Neural progenitor cell (in vitro differentiated cells): ENCODE results near the gene CTNNBIP1. TPM values are rescaled to one million over a fixed set of nuclear protein-coding genes. Genes with fewer than 3 reads are reported as not detected.

ENCODE experiments used
- DNase-seq: peaks from one replicate; pipeline ENCODE4 v3.0.0-alpha.2; 2016; ENCODE audit warnings: low spot score
- H2AFZ ChIP-seq: fragments of 200-600 bp; sonication (generic); replicated peaks from 2 replicates; pipeline ENCODE4 v1.6.1; 2016; ENCODE audit warnings: antibody characterized with exemption
- H3F3A ChIP-seq: fragments of 200-600 bp; sonication (generic); 2 replicates; pipeline ENCODE4 v1.6.1; 2016; ENCODE audit warnings: antibody characterized with exemption, low read depth
- H3K27ac ChIP-seq: fragments of 200-600 bp; sonication (generic); 2 replicates; pipeline ENCODE4 v1.5.1; 2016; ENCODE audit warnings: mild to moderate bottlenecking
- H3K27me3 ChIP-seq: fragments of 200-600 bp; sonication (generic); 2 replicates; pipeline ENCODE4 v1.6.1; 2016; ENCODE audit warnings: mild to moderate bottlenecking, moderate library complexity
- H3K36me3 ChIP-seq: fragments of 200-600 bp; sonication (generic); 2 replicates; pipeline ENCODE4 v1.5.1; 2016
- H3K4me1 ChIP-seq: fragments of 200-600 bp; sonication (generic); 2 replicates; pipeline ENCODE4 v1.6.1; 2016; ENCODE audit warnings: mixed run types
- H3K4me2 ChIP-seq: fragments of 200-600 bp; sonication (generic); 2 replicates; pipeline ENCODE4 v1.6.1; 2016
- H3K4me3 ChIP-seq: fragments of 200-600 bp; sonication (generic); 2 replicates; pipeline ENCODE4 v1.5.1; 2016
- H3K79me2 ChIP-seq: fragments of 200-600 bp; sonication (generic); 2 replicates; pipeline ENCODE4 v1.6.1; 2016; ENCODE audit warnings: low read depth
- H3K9ac ChIP-seq: fragments of 200-600 bp; sonication (generic); 2 replicates; pipeline ENCODE4 v1.6.1; 2016
- H3K9me3 ChIP-seq: fragments of 200-600 bp; sonication (generic); 2 replicates; pipeline ENCODE4 v1.5.1; 2016; ENCODE audit warnings: low read depth
- H4K20me1 ChIP-seq: fragments of 200-600 bp; sonication (generic); 2 replicates; pipeline ENCODE4 v1.6.1; 2016; ENCODE audit warnings: low read depth
- H3K27ac Mint-ChIP-seq: 3 replicates; pipeline ENCODE4 v1.8.0; 2021; ENCODE audit warnings: mixed read lengths
- H3K27me3 Mint-ChIP-seq: 2 replicates; pipeline ENCODE4 v1.8.0; 2022; ENCODE audit warnings: low read depth, mild to moderate bottlenecking, inconsistent platforms, moderate library complexity, mixed read lengths; ENCODE audit not compliant: insufficient read depth
- H3K36me3 Mint-ChIP-seq: 3 replicates; pipeline ENCODE4 v1.8.0; 2021; ENCODE audit warnings: mixed read lengths
- H3K4me1 Mint-ChIP-seq: 3 replicates; pipeline ENCODE4 v1.8.0; 2021; ENCODE audit warnings: mixed read lengths
- H3K4me3 Mint-ChIP-seq: 3 replicates; pipeline ENCODE4 v1.8.0; 2021; ENCODE audit warnings: mild to moderate bottlenecking, moderate library complexity, mixed read lengths
- H3K9me3 Mint-ChIP-seq: 3 replicates; pipeline ENCODE4 v1.8.0; 2020; ENCODE audit warnings: mixed read lengths
- EZH2 ChIP-seq: fragments of 200-600 bp; sonication (generic); IDR thresholded peaks from 2 replicates; pipeline ENCODE4 v1.6.1; 2017; ENCODE audit warnings: antibody characterized with exemption, mild to moderate bottlenecking, moderate library complexity
- EZH2phosphoT487 ChIP-seq: fragments of 200-600 bp; sonication (generic); IDR thresholded peaks from 2 replicates; pipeline ENCODE4 v1.6.1; 2017; ENCODE audit warnings: antibody characterized with exemption
- total RNA-seq: library from RNA; depleted of rRNA; stranded (reverse); fragments of >200 nt; gene quantifications from 2 replicates; pipeline ENCODE4 v1.2.3, GENCODE V29; 2015; ENCODE audit warnings: low replicate concordance
- TF ChIP-seq, protein P1 (sequence below): fragments of 200-600 bp; sonication (generic); IDR thresholded peaks from 2 replicates; pipeline ENCODE4 v1.5.1; 2017; ENCODE audit warnings: antibody characterized with exemption, mild to moderate bottlenecking

CTNNBIP1 gene
- total RNA-seq, 1 donor from 2014 or later = 68.8 TPM

- Histone ChIP-seq H3F3A (peaks cover 16% of the 10 kb centered on the region), H3K27ac (no peak overlapping the region), H3K79me2 (no peaks in the 10 kb centered on the region), H3K4me2 (no peak overlapping the region), H3K9ac (no peak overlapping the region), H3K9me3 (no peaks in the 10 kb centered on the region), H3K4me3 (no peak overlapping the region), H4K20me1 (peaks cover 12% of the 10 kb centered on the region), H3K27me3 (no peaks in the 10 kb centered on the region), H2AFZ (no peak overlapping the region), H3K36me3 (no peaks in the 10 kb centered on the region), H3K4me1 (peaks cover 29% of the 10 kb centered on the region)
- Mint-ChIP-seq H3K36me3 (no peaks in the 10 kb centered on the region), H3K4me1 (peaks cover 35% of the 10 kb centered on the region), H3K27me3 (no peaks in the 10 kb centered on the region), H3K27ac (no peak overlapping the region), H3K9me3 (no peaks in the 10 kb centered on the region), H3K4me3 (no peak overlapping the region)
- TF ChIP-seq, protein P1, sequence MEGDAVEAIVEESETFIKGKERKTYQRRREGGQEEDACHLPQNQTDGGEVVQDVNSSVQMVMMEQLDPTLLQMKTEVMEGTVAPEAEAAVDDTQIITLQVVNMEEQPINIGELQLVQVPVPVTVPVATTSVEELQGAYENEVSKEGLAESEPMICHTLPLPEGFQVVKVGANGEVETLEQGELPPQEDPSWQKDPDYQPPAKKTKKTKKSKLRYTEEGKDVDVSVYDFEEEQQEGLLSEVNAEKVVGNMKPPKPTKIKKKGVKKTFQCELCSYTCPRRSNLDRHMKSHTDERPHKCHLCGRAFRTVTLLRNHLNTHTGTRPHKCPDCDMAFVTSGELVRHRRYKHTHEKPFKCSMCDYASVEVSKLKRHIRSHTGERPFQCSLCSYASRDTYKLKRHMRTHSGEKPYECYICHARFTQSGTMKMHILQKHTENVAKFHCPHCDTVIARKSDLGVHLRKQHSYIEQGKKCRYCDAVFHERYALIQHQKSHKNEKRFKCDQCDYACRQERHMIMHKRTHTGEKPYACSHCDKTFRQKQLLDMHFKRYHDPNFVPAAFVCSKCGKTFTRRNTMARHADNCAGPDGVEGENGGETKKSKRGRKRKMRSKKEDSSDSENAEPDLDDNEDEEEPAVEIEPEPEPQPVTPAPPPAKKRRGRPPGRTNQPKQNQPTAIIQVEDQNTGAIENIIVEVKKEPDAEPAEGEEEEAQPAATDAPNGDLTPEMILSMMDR = no peak
- no peak for TF ChIP-seq EZH2phosphoT487
- DNase-seq = no peak
These were observed 62.0 kb downstream of the CTNNBIP1 start for GRCh38 chr1:9848022-9848421.

DNA sequence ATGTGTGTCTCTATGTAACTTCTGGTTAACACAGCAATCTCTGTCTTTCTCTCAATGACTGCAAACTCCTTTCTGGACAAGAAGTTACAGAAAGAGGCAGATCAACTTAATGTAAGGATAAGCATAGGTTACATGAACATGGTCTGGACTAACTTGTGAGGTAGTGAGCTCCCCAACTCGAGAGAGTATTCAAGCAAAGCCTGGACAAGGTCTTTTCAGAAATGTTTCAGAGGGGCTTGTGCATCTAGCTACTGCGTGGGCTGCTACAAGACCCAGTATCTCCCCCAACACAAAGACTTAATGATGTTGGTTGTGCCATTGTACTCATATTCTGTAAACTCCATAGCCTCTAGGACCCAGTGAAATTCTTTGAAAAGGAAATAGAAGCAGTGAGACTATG lies 62.8 kb downstream of the CTNNBIP1 start:
- Histone ChIP-seq H3K4me1 (peaks cover 31% of the 10 kb centered on the region), H3K4me3 (no peak overlapping the region), H3K9ac (no peak overlapping the region), H3K27ac (no peak overlapping the region), H3K9me3 (no peaks in the 10 kb centered on the region), H3K27me3 (no peaks in the 10 kb centered on the region), H3K36me3 (no peaks in the 10 kb centered on the region), H4K20me1 (peaks cover 12% of the 10 kb centered on the region), H3K4me2 (no peak overlapping the region), H2AFZ (no peak overlapping the region), H3F3A (peaks cover 13% of the 10 kb centered on the region), H3K79me2 (no peaks in the 10 kb centered on the region)
- H3K27ac Mint-ChIP-seq = no peak overlapping the region
- H3K4me1 Mint-ChIP-seq = peaks cover 35% of the 10 kb centered on the region
- no peaks in the 10 kb centered on the region for H3K9me3 Mint-ChIP-seq
- DNase-seq = no peak
- no peaks in the 10 kb centered on the region for H3K27me3 Mint-ChIP-seq
- H3K4me3 Mint-ChIP-seq = no peak overlapping the region
- TF ChIP-seq EZH2 (no peak), EZH2phosphoT487 (no peak)
- TF ChIP-seq, protein P1 = no peak
- no peaks in the 10 kb centered on the region for H3K36me3 Mint-ChIP-seq

DNA sequence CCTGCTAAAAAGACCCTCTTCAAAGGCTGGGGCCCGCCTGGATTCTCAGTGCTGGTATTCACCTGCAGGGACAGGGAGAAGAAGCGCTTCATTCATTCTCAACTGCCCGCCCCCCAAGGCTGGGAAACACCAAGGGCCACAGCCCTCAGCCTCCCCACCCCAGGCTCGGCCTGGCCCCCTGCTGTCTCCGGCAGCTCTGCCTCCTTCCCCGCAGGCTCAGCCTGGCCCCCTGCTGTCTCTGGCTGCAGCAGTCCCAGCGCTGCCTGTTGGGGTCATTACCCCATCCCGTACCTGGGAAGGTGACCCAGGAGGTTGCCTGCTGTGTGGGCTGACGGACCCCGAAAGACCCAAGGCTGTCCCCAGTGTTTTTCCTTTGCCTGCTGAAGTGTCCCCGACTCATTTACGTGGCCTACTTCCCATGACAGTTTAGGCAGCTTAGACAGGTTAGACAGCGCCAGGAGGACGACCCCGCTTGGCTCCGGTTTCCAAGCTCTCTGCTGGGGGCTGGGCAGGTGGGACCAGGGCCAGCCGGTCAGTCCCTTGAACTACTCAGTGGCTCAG lies 63.4 kb downstream of the CTNNBIP1 start:
- peak; percentile 41 for DNase-seq
- H3K4me3 Mint-ChIP-seq = no peak overlapping the region
- H3K9me3 ChIP-seq = no peaks in the 10 kb centered on the region
- no peaks in the 10 kb centered on the region for H3K79me2 ChIP-seq
- peaks cover 35% of the 10 kb centered on the region for H3K4me1 Mint-ChIP-seq
- H3K27me3 ChIP-seq = no peaks in the 10 kb centered on the region
- H2AFZ ChIP-seq = no peak overlapping the region
- TF ChIP-seq EZH2 (no peak), EZH2phosphoT487 (no peak)
- TF ChIP-seq, protein P1 = no peak
- no peaks in the 10 kb centered on the region for H3K36me3 Mint-ChIP-seq
- peaks cover 4% of the 10 kb centered on the region for H3K27me3 Mint-ChIP-seq
- H3K4me1 ChIP-seq = peaks cover 31% of the 10 kb centered on the region
- peaks cover 13% of the 10 kb centered on the region for H3F3A ChIP-seq
- H3K27ac Mint-ChIP-seq = no peak overlapping the region
- no peaks in the 10 kb centered on the region for H3K36me3 ChIP-seq
- H3K27ac ChIP-seq = no peak overlapping the region
- peak overlapping the region; percentile 43 for H3K4me2 ChIP-seq
- H3K9ac ChIP-seq = no peak overlapping the region
- H3K9me3 Mint-ChIP-seq = no peaks in the 10 kb centered on the region
- no peak overlapping the region for H3K4me3 ChIP-seq
- H4K20me1 ChIP-seq = peaks cover 12% of the 10 kb centered on the region
